ENCODE data around the gene RTN4RL2.

- TF ChIP-seq ZNF384 (IDR thresholded peaks at IDR 0.05) (no peak), BHLHE40 (IDR thresholded peaks at IDR 0.05; ENCODE audit: borderline replicate concordance) (no peak), ARNT (IDR thresholded peaks at IDR 0.05) (no peak)
These were observed 37.7 kb upstream of the RTN4RL2 start for GRCh38 chr11:57422669-57423068.

All from HEK293T (cell line).